Measurements from ENCODE around the gene CELA3A.
"Not testable (repeated sequence)": the region's sequence is repeated elsewhere in the genome, so short reads cannot be mapped to it uniquely, and the experiment has no call there.

GRCh38 chr1:22012752-22013151 lies 11.3 kb downstream of the CELA3A start:
- TF ChIP-seq, protein P1, sequence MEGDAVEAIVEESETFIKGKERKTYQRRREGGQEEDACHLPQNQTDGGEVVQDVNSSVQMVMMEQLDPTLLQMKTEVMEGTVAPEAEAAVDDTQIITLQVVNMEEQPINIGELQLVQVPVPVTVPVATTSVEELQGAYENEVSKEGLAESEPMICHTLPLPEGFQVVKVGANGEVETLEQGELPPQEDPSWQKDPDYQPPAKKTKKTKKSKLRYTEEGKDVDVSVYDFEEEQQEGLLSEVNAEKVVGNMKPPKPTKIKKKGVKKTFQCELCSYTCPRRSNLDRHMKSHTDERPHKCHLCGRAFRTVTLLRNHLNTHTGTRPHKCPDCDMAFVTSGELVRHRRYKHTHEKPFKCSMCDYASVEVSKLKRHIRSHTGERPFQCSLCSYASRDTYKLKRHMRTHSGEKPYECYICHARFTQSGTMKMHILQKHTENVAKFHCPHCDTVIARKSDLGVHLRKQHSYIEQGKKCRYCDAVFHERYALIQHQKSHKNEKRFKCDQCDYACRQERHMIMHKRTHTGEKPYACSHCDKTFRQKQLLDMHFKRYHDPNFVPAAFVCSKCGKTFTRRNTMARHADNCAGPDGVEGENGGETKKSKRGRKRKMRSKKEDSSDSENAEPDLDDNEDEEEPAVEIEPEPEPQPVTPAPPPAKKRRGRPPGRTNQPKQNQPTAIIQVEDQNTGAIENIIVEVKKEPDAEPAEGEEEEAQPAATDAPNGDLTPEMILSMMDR (IDR thresholded peaks at IDR 0.05; ENCODE audit: low read length): not testable (repeated sequence)
- TF ChIP-seq EZH2 (IDR thresholded peaks at IDR 0.05; ENCODE audit: borderline replicate concordance, low read length): not testable (repeated sequence)

All from OCI-LY1 (cell line).